WTC11 (cell line): ENCODE measurements around the gene TWIST2. TPM values are rescaled to one million over a fixed set of nuclear protein-coding genes. Genes with fewer than 3 reads are reported as not detected.
A peak's percentile ranks its signal among the peaks of the same experiment; 100 is the strongest.

Experiments
- ATAC-seq: fragments of 200-7000 bp; cut with Tn5 transposase; 2 replicates; pipeline ENCODE4 v1.10.0; 2021; ENCODE audit warnings: mild to moderate bottlenecking, moderate library complexity
- CTCF ChIA-PET: fragments of 300-600 bp; sonication (Branson Sonifier 250); formaldehyde crosslinking; loops from one replicate; lab custom pipeline; 2021; ENCODE audit warnings: antibody characterized with exemption; lab: Charles Lee
- POLR2A ChIA-PET: fragments of 350-600 bp; sonication (Branson Sonifier 250); formaldehyde crosslinking; loops from one replicate; lab custom pipeline; 2021; ENCODE audit warnings: antibody characterized with exemption; lab: Charles Lee
- DNase-seq: peaks from one replicate; pipeline ENCODE4 v3.0.0; 2021; ENCODE audit warnings: low spot score
- H3K27ac Mint-ChIP-seq: 2 replicates; pipeline ENCODE4 v1.8.0; 2021; ENCODE audit warnings: mixed read lengths
- H3K27me3 Mint-ChIP-seq: 2 replicates; pipeline ENCODE4 v1.8.0; 2021; ENCODE audit warnings: low read depth, mild to moderate bottlenecking, moderate library complexity, mixed read lengths
- H3K36me3 Mint-ChIP-seq: 2 replicates; pipeline ENCODE4 v1.8.0; 2021; ENCODE audit warnings: mixed read lengths
- H3K4me1 Mint-ChIP-seq: 2 replicates; pipeline ENCODE4 v1.8.0; 2022; ENCODE audit warnings: mixed read lengths
- H3K4me3 Mint-ChIP-seq: 2 replicates; pipeline ENCODE4 v1.8.0; 2021; ENCODE audit warnings: mild to moderate bottlenecking, moderate library complexity, mixed read lengths
- H3K9me3 Mint-ChIP-seq: 2 replicates; pipeline ENCODE4 v1.8.0; 2021; ENCODE audit warnings: mixed read lengths
- ATF3 ChIP-seq: sonication (generic); formaldehyde crosslinking; conservative IDR thresholded peaks from 2 replicates; pipeline ENCODE4 v1.8.1; 2022; ENCODE audit warnings: mild to moderate bottlenecking, missing genetic modification reagents
- ETV6 ChIP-seq: sonication (generic); formaldehyde crosslinking; IDR thresholded peaks from 2 replicates; pipeline ENCODE4 v1.8.1; 2022; ENCODE audit warnings: mild to moderate bottlenecking, missing genetic modification reagents
- FOXK1 ChIP-seq: sonication (generic); formaldehyde crosslinking; IDR thresholded peaks from 2 replicates; pipeline ENCODE4 v1.8.0; 2022; ENCODE audit warnings: mild to moderate bottlenecking, moderate library complexity, missing genetic modification reagents
- GRHL2 ChIP-seq: fragments of 250-450 bp; sonication (Bioruptor Pico); IDR thresholded peaks from 2 replicates; pipeline ENCODE4 v1.8.0; 2022; ENCODE audit warnings: mild to moderate bottlenecking, moderate library complexity; ENCODE audit not compliant: insufficient replicate concordance, severe bottlenecking
- JUN ChIP-seq: sonication (generic); formaldehyde crosslinking; IDR thresholded peaks from 2 replicates; pipeline ENCODE4 v1.8.0; 2023; ENCODE audit warnings: mild to moderate bottlenecking, missing genetic modification reagents
- MLX ChIP-seq: sonication (generic); formaldehyde crosslinking; IDR thresholded peaks from 2 replicates; pipeline ENCODE4 v1.8.1; 2023; ENCODE audit warnings: mild to moderate bottlenecking, missing genetic modification reagents, moderate library complexity
- NFYB ChIP-seq: sonication (generic); formaldehyde crosslinking; conservative IDR thresholded peaks from 2 replicates; pipeline ENCODE4 v1.8.0; 2022; ENCODE audit warnings: low read depth, missing genetic modification reagents
- OVOL2 ChIP-seq: fragments of 250-450 bp; sonication (Bioruptor Pico); IDR thresholded peaks from 2 replicates; pipeline ENCODE4 v1.9.0; 2021; ENCODE audit warnings: mild to moderate bottlenecking, borderline replicate concordance
- PREB ChIP-seq: sonication (generic); formaldehyde crosslinking; IDR thresholded peaks from 2 replicates; pipeline ENCODE4 v1.8.1; 2022; ENCODE audit warnings: mild to moderate bottlenecking, missing genetic modification reagents, moderate library complexity, borderline replicate concordance
- RELA ChIP-seq: sonication (generic); formaldehyde crosslinking; IDR thresholded peaks from 2 replicates; pipeline ENCODE4 v1.8.1; 2022; ENCODE audit warnings: missing genetic modification reagents, mild to moderate bottlenecking, borderline replicate concordance
- RORB ChIP-seq: fragments of 250-450 bp; sonication (Bioruptor Pico); IDR thresholded peaks from 2 replicates; pipeline ENCODE4 v1.9.0; 2021; ENCODE audit warnings: mild to moderate bottlenecking
- TEAD4 ChIP-seq: sonication (generic); formaldehyde crosslinking; IDR thresholded peaks from 2 replicates; pipeline ENCODE4 v1.8.0; 2022; ENCODE audit warnings: mild to moderate bottlenecking, missing genetic modification reagents
- USF2 ChIP-seq: sonication (generic); formaldehyde crosslinking; IDR thresholded peaks from 2 replicates; pipeline ENCODE4 v1.8.1; 2023; ENCODE audit warnings: mild to moderate bottlenecking, missing genetic modification reagents, moderate library complexity
- ZNF121 ChIP-seq: sonication (generic); formaldehyde crosslinking; IDR thresholded peaks from 2 replicates; pipeline ENCODE4 v1.8.0; 2023; ENCODE audit warnings: missing genetic modification reagents
- ZNF281 ChIP-seq: sonication (generic); formaldehyde crosslinking; IDR thresholded peaks from 2 replicates; pipeline ENCODE4 v1.8.0; 2023; ENCODE audit warnings: mild to moderate bottlenecking, missing genetic modification reagents
- total RNA-seq: library from RNA; stranded (reverse); gene quantifications from 3 replicates; pipeline ENCODE4 v1.2.3, GENCODE V29; 2021

The TWIST2 gene
- total RNA-seq, 1 experiment from 2014 or later, result 5.7 TPM

GRCh38 chr2:238950551-238950950, 102.7 kb downstream of the TWIST2 start:
- CTCF ChIA-PET, result interaction anchor here (0.8 to 1.8 kb wide), 5 partner anchors 18 to 427 kb away, joined by 3 to 4 read pairs (median 3); no protein-coding TSS in a partner anchor
- H3K27ac Mint-ChIP-seq, result no peak overlapping the region
- TF ChIP-seq USF2 (CRISPR knock-in tag), result peak; percentile 64
- no peak for TF ChIP-seq RORB
- TF ChIP-seq, all 79 proteins: peak for 1
- Mint-ChIP-seq H3K4me1 (peaks cover 10% of the 10 kb centered on the region), H3K4me3 (no peak overlapping the region), H3K9me3 (no peaks in the 10 kb centered on the region), H3K27me3 (no peaks in the 10 kb centered on the region), H3K36me3 (no peaks in the 10 kb centered on the region)
- POLR2A ChIA-PET, result no interaction called here
- DNase-seq (no peak), ATAC-seq (no peak)

GRCh38 chr2:238952261-238952919, 104.5 kb downstream of the TWIST2 start:
- Mint-ChIP-seq H3K4me3 (no peak overlapping the region), H3K27me3 (no peaks in the 10 kb centered on the region), H3K27ac (no peak overlapping the region), H3K36me3 (no peaks in the 10 kb centered on the region), H3K9me3 (no peaks in the 10 kb centered on the region), H3K4me1 (peaks cover 12% of the 10 kb centered on the region)
- ATAC-seq, result no peak
- TF ChIP-seq TEAD4 (CRISPR knock-in tag) (no peak), ETV6 (CRISPR knock-in tag) (no peak), RELA (CRISPR knock-in tag) (no peak), MLX (no peak), NFYB (CRISPR knock-in tag) (no peak), FOXK1 (CRISPR knock-in tag) (no peak)
- CTCF ChIA-PET, result no interaction called here
- DNase-seq, result no peak
- POLR2A ChIA-PET, result no interaction called here

GRCh38 chr2:238954841-238955591, 107.1 kb downstream of the TWIST2 start:
- POLR2A ChIA-PET, result no interaction called here
- peak; percentile 61 for ATAC-seq

More at GRCh38 chr2:238954841-238955591, 107.1 kb downstream of the TWIST2 start:
- Mint-ChIP-seq H3K27ac (no peak overlapping the region), H3K9me3 (peaks cover 3% of the 10 kb centered on the region)
- TF ChIP-seq ZNF121 (CRISPR knock-in tag), result no peak
- no peak for TF ChIP-seq PREB (CRISPR knock-in tag)
- TF ChIP-seq ZNF281 (CRISPR knock-in tag), result no peak
- TF ChIP-seq JUN (CRISPR knock-in tag), result no peak
- TF ChIP-seq OVOL2, result no peak
- no peak for TF ChIP-seq GRHL2 (CRISPR knock-in tag)
- TF ChIP-seq ATF3 (CRISPR knock-in tag), result no peak
- TF ChIP-seq, all 79 proteins: peak for 0
- CTCF ChIA-PET, result interaction anchor here (0.5 to 1.7 kb wide), 4 partner anchors 9 to 80 kb away, joined by 3 to 7 read pairs (median 4); no protein-coding TSS in a partner anchor
- no peak for DNase-seq
- Mint-ChIP-seq H3K4me3 (no peak overlapping the region), H3K27me3 (no peaks in the 10 kb centered on the region), H3K4me1 (peaks cover 9% of the 10 kb centered on the region), H3K36me3 (no peaks in the 10 kb centered on the region)
